Neural progenitor cell (in vitro differentiated cells): ENCODE results near the gene SPRED3.

ENCODE experiments used
- EZH2 ChIP-seq: fragments of 200-600 bp; sonication (generic); IDR thresholded peaks from 2 replicates; pipeline ENCODE4 v1.6.1; 2017; ENCODE audit warnings: antibody characterized with exemption, mild to moderate bottlenecking, moderate library complexity
- TF ChIP-seq, protein P1 (sequence below): fragments of 200-600 bp; sonication (generic); IDR thresholded peaks from 2 replicates; pipeline ENCODE4 v1.5.1; 2017; ENCODE audit warnings: antibody characterized with exemption, mild to moderate bottlenecking

DNA sequence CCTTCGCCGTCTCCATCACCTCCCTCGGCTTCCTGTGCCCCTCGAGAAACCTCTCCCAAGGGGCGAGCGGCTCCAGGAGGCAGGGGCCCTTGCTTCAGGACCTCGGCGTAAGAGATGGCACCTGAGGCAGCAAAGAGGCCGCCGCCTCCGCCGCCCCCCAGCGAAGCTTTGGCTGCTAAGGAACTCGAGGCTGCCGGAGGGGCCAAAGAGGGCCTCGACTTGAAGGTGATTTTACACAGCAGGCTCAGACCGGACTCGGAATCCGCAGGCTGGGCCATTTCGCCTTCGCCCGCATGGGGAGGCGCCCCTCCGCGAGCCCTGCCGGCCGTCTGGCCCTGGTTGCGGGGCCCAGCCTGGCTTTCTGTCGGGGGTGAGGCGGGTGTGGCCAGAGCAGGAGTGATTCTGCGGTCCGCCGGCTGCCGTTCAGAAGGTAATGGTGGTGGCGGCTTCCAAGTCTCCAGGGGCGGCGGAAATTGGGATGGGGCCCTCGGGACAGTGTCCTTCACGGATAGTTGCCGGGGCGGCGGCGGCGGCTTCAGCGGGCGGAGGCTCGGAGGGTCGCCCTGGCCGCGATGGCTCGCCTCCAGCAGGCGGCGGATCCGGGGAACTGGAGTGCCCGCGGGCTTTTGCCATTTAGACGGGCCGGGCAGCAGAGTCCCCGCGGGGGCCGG, 2.1 kb upstream of the SPRED3 start:
- TF ChIP-seq EZH2 = no peak
- TF ChIP-seq, protein P1, sequence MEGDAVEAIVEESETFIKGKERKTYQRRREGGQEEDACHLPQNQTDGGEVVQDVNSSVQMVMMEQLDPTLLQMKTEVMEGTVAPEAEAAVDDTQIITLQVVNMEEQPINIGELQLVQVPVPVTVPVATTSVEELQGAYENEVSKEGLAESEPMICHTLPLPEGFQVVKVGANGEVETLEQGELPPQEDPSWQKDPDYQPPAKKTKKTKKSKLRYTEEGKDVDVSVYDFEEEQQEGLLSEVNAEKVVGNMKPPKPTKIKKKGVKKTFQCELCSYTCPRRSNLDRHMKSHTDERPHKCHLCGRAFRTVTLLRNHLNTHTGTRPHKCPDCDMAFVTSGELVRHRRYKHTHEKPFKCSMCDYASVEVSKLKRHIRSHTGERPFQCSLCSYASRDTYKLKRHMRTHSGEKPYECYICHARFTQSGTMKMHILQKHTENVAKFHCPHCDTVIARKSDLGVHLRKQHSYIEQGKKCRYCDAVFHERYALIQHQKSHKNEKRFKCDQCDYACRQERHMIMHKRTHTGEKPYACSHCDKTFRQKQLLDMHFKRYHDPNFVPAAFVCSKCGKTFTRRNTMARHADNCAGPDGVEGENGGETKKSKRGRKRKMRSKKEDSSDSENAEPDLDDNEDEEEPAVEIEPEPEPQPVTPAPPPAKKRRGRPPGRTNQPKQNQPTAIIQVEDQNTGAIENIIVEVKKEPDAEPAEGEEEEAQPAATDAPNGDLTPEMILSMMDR = no peak
